Keratinocyte (primary cell): ENCODE measurements around the gene PPT2. TPM values are rescaled to one million over a fixed set of nuclear protein-coding genes. Genes with fewer than 3 reads are reported as not detected.

ENCODE experiments used
- DNase-seq: peaks from one replicate; pipeline ENCODE4 v3.0.0-alpha.2; 2011; ENCODE audit warnings: low read depth, missing footprints, low spot score
- FAIRE-seq: peaks from 2 replicates; lab custom pipeline; 2011; peaks lifted over from hg19 to GRCh38; lab: Jason Lieb, UNC
- H2AFZ ChIP-seq: 2 replicates; pipeline ENCODE4 v1.6.0; 2012; ENCODE audit warnings: low read length, control low read depth, inconsistent platforms; ENCODE audit not compliant: control insufficient read depth
- H3K27ac ChIP-seq: 2 replicates; pipeline ENCODE4 v1.5.1; 2011; ENCODE audit warnings: low read length; ENCODE audit not compliant: control insufficient read depth, insufficient read depth
- H3K27me3 ChIP-seq: 3 replicates; pipeline ENCODE4 v1.6.0; 2011; ENCODE audit warnings: low read length; ENCODE audit not compliant: control insufficient read depth, insufficient read depth; ENCODE audit errors: extremely low read depth
- H3K36me3 ChIP-seq, 2 experiments: 2 replicates in 1 of 2; 3 replicates in 1 of 2; pipeline ENCODE4 v1.5.1; 2011; ENCODE audit warnings: low read length in 2 of 2, mild to moderate bottlenecking in 1 of 2; ENCODE audit not compliant: control insufficient read depth in 2 of 2, insufficient read depth in 2 of 2; ENCODE audit errors: extremely low read depth in 1 of 2
- H3K4me1 ChIP-seq: 3 replicates; pipeline ENCODE4 v1.5.1; 2011; ENCODE audit warnings: low read length; ENCODE audit not compliant: control insufficient read depth, insufficient read depth; ENCODE audit errors: extremely low read depth
- H3K4me2 ChIP-seq: 3 replicates; pipeline ENCODE4 v1.6.0; 2011; ENCODE audit warnings: low read depth, low read length; ENCODE audit not compliant: control insufficient read depth, insufficient read depth; ENCODE audit errors: extremely low read depth
- H3K4me3 ChIP-seq, 3 experiments: fragments of 200-600 bp in 1 of 3; sonication (generic) in 1 of 3; 2 replicates in 2 of 3; 3 replicates in 1 of 3; pipeline ENCODE4 v1.5.1; 2011 to 2016; ENCODE audit warnings: low read length in 3 of 3, mild to moderate bottlenecking in 3 of 3, control low read depth in 2 of 3, inconsistent platforms in 1 of 3, low read depth in 1 of 3, mixed read lengths in 1 of 3, mixed run types in 1 of 3, moderate library complexity in 1 of 3; ENCODE audit not compliant: control insufficient read depth in 2 of 3, insufficient read depth in 2 of 3; ENCODE audit errors: extremely low read depth in 1 of 3
- H3K79me2 ChIP-seq: 2 replicates; pipeline ENCODE4 v1.6.0; 2012; ENCODE audit warnings: low read length; ENCODE audit not compliant: control insufficient read depth, insufficient read depth
- H3K9ac ChIP-seq: 3 replicates; pipeline ENCODE4 v1.6.0; 2011; ENCODE audit warnings: low read length; ENCODE audit not compliant: control insufficient read depth, insufficient read depth; ENCODE audit errors: extremely low read depth
- H3K9me1 ChIP-seq: 3 replicates; pipeline ENCODE4 v1.6.0; 2011; ENCODE audit warnings: low read length; ENCODE audit not compliant: control insufficient read depth, insufficient read depth; ENCODE audit errors: extremely low read depth
- H3K9me3 ChIP-seq: 2 replicates; pipeline ENCODE4 v1.5.1; 2012; ENCODE audit warnings: low read depth, low read length; ENCODE audit not compliant: control insufficient read depth
- H4K20me1 ChIP-seq: 3 replicates; pipeline ENCODE4 v1.6.0; 2011; ENCODE audit warnings: low read length; ENCODE audit not compliant: control insufficient read depth, insufficient read depth; ENCODE audit errors: extremely low read depth
- CTCF ChIP-seq, 3 experiments: IDR thresholded peaks in 1 of 3; conservative IDR thresholded peaks in 1 of 3; optimal IDR thresholded peaks in 1 of 3; 2 replicates in 2 of 3; 3 replicates in 1 of 3; pipeline versions ENCODE3 to v1.5.1; 2011; ENCODE audit warnings: low read length in 3 of 3, mild to moderate bottlenecking in 3 of 3, moderate library complexity in 2 of 3, control low read depth in 1 of 3, inconsistent platforms in 1 of 3; ENCODE audit not compliant: insufficient read depth in 2 of 3; ENCODE audit errors: extremely low read depth in 1 of 3
- EZH2 ChIP-seq: IDR thresholded peaks from one replicate; pipeline ENCODE4 v1.6.1; 2012; ENCODE audit warnings: inconsistent platforms, mild to moderate bottlenecking, low read length, moderate library complexity
- dilution Hi-C: fragments of 300-500 bp; cut with MboI; formaldehyde crosslinking; loops from one replicate; pipeline ENCODE4 v1.7.0; 2020; ENCODE audit warnings: low sequenced_read_pairs; ENCODE audit not compliant: extremely low pct_ligation_motif_present
- polyA plus RNA-seq, 5 experiments: library from polyadenylated mRNA; depleted of rRNA in 3 of 5; stranded (reverse) in 3 of 5; stranded (forward) in 1 of 5; unstranded in 1 of 5; fragments of >200 nt; gene quantifications; 1 replicate in 1 of 5; 2 replicates in 3 of 5; 3 replicates in 1 of 5; pipeline versions ENCODE4 v1.2.1 to v1.2.3, GENCODE V29; 2011 to 2012; ENCODE audit warnings: missing spikeins in 2 of 5, low read depth in 1 of 5, low replicate concordance in 1 of 5

Gene PPT2
- polyA plus RNA-seq, 1 donor (not counting 4 experiments of a cell fraction or from before 2014, with no cell fraction given), result 15.0 TPM

- Histone ChIP-seq H3K79me2 (no peaks in the 10 kb centered on the region), H3K9ac (no peak overlapping the region), H4K20me1 (no peaks in the 10 kb centered on the region), H3K4me1 (peaks cover 19% of the 10 kb centered on the region), H3K4me3 (no peak overlapping the region), H3K4me2 (peak overlapping the region; percentile 53), H3K36me3 (no peaks in the 10 kb centered on the region), H2AFZ (no peak overlapping the region), H3K9me1 (no peaks in the 10 kb centered on the region), H3K27ac (no peak overlapping the region), H3K27me3 (peaks cover 9% of the 10 kb centered on the region), H3K9me3 (no peaks in the 10 kb centered on the region)
- FAIRE-seq (no peak), DNase-seq (no peak)
- TF ChIP-seq CTCF (optimal IDR thresholded peaks at IDR 0.05 in 1 of 3, IDR thresholded peaks at IDR 0.05 in 1 of 3, conservative IDR thresholded peaks at IDR 0.05 in 1 of 3; ENCODE audit: extremely low read depth in 1 of 3, insufficient read depth in 2 of 3, low read length in 3 of 3), result no peak
- no peak for TF ChIP-seq EZH2
- dilution Hi-C loops, result no loop called here
These were observed 46.5 kb upstream of the PPT2 start for GRCh38 chr6:32107406-32107805.

- dilution Hi-C loops, result no loop called here
- H3K9me3 ChIP-seq, result no peaks in the 10 kb centered on the region
- peaks cover 9% of the 10 kb centered on the region for H3K27me3 ChIP-seq
- no peak for TF ChIP-seq CTCF (optimal IDR thresholded peaks at IDR 0.05 in 1 of 3, IDR thresholded peaks at IDR 0.05 in 1 of 3, conservative IDR thresholded peaks at IDR 0.05 in 1 of 3; ENCODE audit: extremely low read depth in 1 of 3, insufficient read depth in 2 of 3, low read length in 3 of 3)
- TF ChIP-seq EZH2, result no peak
- peaks cover 0 to under 1% of the 10 kb centered on the region in 2 experiments for H3K36me3 ChIP-seq
- no peak overlapping the region for H3K4me3 ChIP-seq
- H3K27ac ChIP-seq, result no peak overlapping the region
- no peak for DNase-seq
- FAIRE-seq, result peak; percentile 76
- H3K9ac ChIP-seq, result no peak overlapping the region
- H3K4me2 ChIP-seq, result peak overlapping the region; percentile 53
- no peaks in the 10 kb centered on the region for H3K9me1 ChIP-seq
- no peaks in the 10 kb centered on the region for H4K20me1 ChIP-seq
- H2AFZ ChIP-seq, result no peak overlapping the region
- H3K4me1 ChIP-seq, result peaks cover 19% of the 10 kb centered on the region
- H3K79me2 ChIP-seq, result no peaks in the 10 kb centered on the region
These were observed 45.8 kb upstream of the PPT2 start for GRCh38 chr6:32108094-32108627.
